Kidney (tissue), 14 donors: ENCODE measurements around the gene TMEM40. TPM values are rescaled to one million over a fixed set of nuclear protein-coding genes. Genes with fewer than 3 reads are reported as not detected.

Experiments used
- DNase-seq, 5 donors: peaks; one replicate each; pipeline ENCODE4 v3.0.0-alpha.2; 2013 to 2020
- FAIRE-seq: peaks from 2 replicates; lab custom pipeline; 2012; peaks lifted over from hg19 to GRCh38; lab: Jason Lieb, UNC
- H3K27ac ChIP-seq, 2 donors: one replicate each; pipeline ENCODE4 v1.7.0; 2013; ENCODE audit warnings: low read depth in 2 of 2, low read length in 2 of 2, inconsistent platforms in 1 of 2
- H3K27me3 ChIP-seq: one replicate; pipeline ENCODE4 v1.7.1; 2013; ENCODE audit warnings: low read length, inconsistent platforms; ENCODE audit not compliant: control insufficient read depth, insufficient read depth
- H3K36me3 ChIP-seq, 3 donors: one replicate each; pipeline versions ENCODE4 v1.7.0 to v1.7.1; 2013; ENCODE audit warnings: low read length in 3 of 3, control low read depth in 1 of 3, inconsistent platforms in 1 of 3; ENCODE audit not compliant: insufficient read depth in 3 of 3, control insufficient read depth in 2 of 3
- H3K4me1 ChIP-seq, 3 donors: one replicate each; pipeline versions ENCODE4 v1.7.0 to v1.7.1; 2013; ENCODE audit warnings: low read length in 3 of 3, inconsistent platforms in 1 of 3, low read depth in 1 of 3; ENCODE audit not compliant: control insufficient read depth in 2 of 3, insufficient read depth in 2 of 3
- H3K4me3 ChIP-seq, 3 donors: one replicate each; pipeline versions ENCODE4 v1.7.0 to v1.8.1; 2013; ENCODE audit warnings: low read length in 3 of 3, control low read depth in 1 of 3, inconsistent platforms in 1 of 3
- H3K9ac ChIP-seq, 3 donors: one replicate each; pipeline versions ENCODE4 v1.7.0 to v1.7.1; 2013; ENCODE audit warnings: low read length in 3 of 3, control low read depth in 1 of 3, inconsistent platforms in 1 of 3
- H3K9me3 ChIP-seq, 3 donors: one replicate each; pipeline versions ENCODE4 v1.7.0 to v1.7.1; 2013; ENCODE audit warnings: low read length in 3 of 3, control low read depth in 1 of 3, inconsistent platforms in 1 of 3; ENCODE audit not compliant: control insufficient read depth in 2 of 3, insufficient read depth in 1 of 3
- intact Hi-C: fragments of 100-400 bp; cut with DNase I; formaldehyde crosslinking; loops from one replicate; pipeline ENCODE4 v1.11.1; 2022
- polyA plus RNA-seq: library from polyadenylated mRNA; stranded (reverse); fragments of 350-450 nt; fragmentation: Illumina TruSeq; extraction: RNeasy Lipid Tissue Mini Kit (QIAGEN cat#74804); gene quantifications from one replicate; pipeline ENCODE4 v1.2.3, GENCODE V29; 2014; ENCODE audit warnings: low read depth, low replicate concordance; ENCODE audit not compliant: insufficient read depth
- total RNA-seq: library from RNA; stranded (reverse); fragmentation: NEBNext Ultra II Directional; extraction: Animal tissue kit (Norgen Biotek cat#: 25700); gene quantifications from one replicate; pipeline ENCODE4 v1.2.1, GENCODE V29; 2021
- TF ChIP-seq, protein P1 (sequence below): IDR thresholded peaks from 3 replicates; pipeline ENCODE4 v1.5.1; 2012; ENCODE audit warnings: mild to moderate bottlenecking, moderate library complexity, borderline replicate concordance; ENCODE audit not compliant: insufficient read depth; ENCODE audit errors: extremely low read depth
- donor health status: control.
- donor health status: control.
- donor health status: control.
- donor health status: control.
- donor health status: control.
- donor health status: DM: yes; HTN: yes; CAD: no.
- donor health status: Normal renal cell carcinoma (clear cell type).

TMEM40 gene
- total and polyA plus RNA-seq, 2 donors from 2014 or later, result 0.52 TPM; not detected in 1

DNA sequence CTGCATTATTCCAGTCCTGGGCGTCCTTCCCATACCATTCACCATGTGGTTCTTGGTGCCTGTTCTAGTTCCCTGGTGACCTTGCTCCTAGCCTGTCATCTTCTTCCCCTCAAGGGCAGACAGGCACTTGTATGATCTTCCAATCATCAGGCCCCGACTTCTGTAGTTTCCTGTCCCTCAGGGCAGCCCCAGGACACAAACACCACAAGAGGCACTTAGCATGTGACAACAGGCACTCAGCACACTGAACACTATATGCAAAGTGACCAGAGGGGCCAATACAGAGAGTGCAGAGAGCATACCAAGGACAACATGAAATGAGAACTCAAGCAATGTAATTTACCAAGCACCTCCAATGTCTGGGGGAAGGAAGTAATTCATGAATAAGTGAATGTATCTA, 17.9 kb downstream of the TMEM40 start:
- no peak overlapping the region for H3K9ac ChIP-seq
- no peak overlapping the region for H3K27ac ChIP-seq
- TF ChIP-seq, protein P1, sequence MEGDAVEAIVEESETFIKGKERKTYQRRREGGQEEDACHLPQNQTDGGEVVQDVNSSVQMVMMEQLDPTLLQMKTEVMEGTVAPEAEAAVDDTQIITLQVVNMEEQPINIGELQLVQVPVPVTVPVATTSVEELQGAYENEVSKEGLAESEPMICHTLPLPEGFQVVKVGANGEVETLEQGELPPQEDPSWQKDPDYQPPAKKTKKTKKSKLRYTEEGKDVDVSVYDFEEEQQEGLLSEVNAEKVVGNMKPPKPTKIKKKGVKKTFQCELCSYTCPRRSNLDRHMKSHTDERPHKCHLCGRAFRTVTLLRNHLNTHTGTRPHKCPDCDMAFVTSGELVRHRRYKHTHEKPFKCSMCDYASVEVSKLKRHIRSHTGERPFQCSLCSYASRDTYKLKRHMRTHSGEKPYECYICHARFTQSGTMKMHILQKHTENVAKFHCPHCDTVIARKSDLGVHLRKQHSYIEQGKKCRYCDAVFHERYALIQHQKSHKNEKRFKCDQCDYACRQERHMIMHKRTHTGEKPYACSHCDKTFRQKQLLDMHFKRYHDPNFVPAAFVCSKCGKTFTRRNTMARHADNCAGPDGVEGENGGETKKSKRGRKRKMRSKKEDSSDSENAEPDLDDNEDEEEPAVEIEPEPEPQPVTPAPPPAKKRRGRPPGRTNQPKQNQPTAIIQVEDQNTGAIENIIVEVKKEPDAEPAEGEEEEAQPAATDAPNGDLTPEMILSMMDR, result no peak
- no peak overlapping the region for H3K4me3 ChIP-seq
- intact Hi-C loops, result no loop called here
- no peak for FAIRE-seq
- H3K4me1 ChIP-seq, result no peaks in the 10 kb centered on the region
- no peaks in the 10 kb centered on the region for H3K9me3 ChIP-seq
- no peaks in the 10 kb centered on the region for H3K36me3 ChIP-seq
- no peaks in the 10 kb centered on the region for H3K27me3 ChIP-seq
- no peak for DNase-seq

DNA sequence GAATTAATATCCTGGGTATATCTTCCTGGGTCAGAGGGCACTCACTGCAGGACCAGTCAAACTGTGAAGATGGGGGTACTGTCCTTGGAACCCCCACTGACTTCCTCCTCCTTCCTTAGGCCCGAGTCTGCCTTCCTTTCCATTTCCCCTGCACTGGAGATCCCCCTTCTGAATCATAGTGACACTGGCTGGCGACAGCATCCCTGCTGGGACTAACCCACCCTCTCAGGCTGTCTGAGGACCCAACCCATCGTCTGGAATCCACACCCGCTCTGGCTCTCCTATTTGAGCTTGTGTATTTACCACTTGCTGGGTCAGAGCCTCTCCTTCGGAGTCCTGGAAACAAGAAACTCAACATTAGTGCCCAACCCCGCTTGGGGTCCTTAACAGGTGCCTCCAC, 21.2 kb downstream of the TMEM40 start:
- Histone ChIP-seq H3K4me1 (no peaks in the 10 kb centered on the region), H3K4me3 (no peak overlapping the region), H3K36me3 (no peaks in the 10 kb centered on the region), H3K27ac (no peak overlapping the region), H3K9ac (no peak overlapping the region), H3K27me3 (no peaks in the 10 kb centered on the region), H3K9me3 (no peaks in the 10 kb centered on the region)
- DNase-seq (no peak), FAIRE-seq (no peak)
- intact Hi-C loops, result no loop called here
- TF ChIP-seq, protein P1, result no peak

DNA sequence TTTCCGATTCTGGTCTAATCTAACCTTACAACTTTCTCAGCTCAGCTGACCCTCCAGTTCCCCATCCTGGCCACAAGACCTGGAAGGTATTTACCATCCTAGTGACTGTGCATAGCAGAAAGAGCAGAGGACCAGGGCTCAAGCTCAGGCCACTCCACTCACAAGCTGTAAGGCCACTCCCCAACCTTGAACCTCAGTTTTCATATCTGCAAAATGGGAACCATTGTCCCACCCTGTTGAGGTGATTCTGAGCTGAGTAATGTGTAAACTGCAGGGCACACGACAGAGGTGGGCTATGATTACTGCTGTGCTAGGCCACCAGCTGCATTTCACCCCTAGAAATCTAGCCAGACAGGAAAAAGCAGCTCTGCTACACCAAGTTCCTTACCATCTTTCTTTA, 21.7 kb downstream of the TMEM40 start:
- Histone ChIP-seq H3K9ac (no peak overlapping the region), H3K36me3 (no peaks in the 10 kb centered on the region), H3K27ac (no peak overlapping the region), H3K27me3 (no peaks in the 10 kb centered on the region), H3K4me1 (no peaks in the 10 kb centered on the region), H3K4me3 (no peak overlapping the region), H3K9me3 (no peaks in the 10 kb centered on the region)
- FAIRE-seq, result no peak
- intact Hi-C loops, result no loop called here
- TF ChIP-seq, protein P1, result no peak
- DNase-seq, result no peak

DNA sequence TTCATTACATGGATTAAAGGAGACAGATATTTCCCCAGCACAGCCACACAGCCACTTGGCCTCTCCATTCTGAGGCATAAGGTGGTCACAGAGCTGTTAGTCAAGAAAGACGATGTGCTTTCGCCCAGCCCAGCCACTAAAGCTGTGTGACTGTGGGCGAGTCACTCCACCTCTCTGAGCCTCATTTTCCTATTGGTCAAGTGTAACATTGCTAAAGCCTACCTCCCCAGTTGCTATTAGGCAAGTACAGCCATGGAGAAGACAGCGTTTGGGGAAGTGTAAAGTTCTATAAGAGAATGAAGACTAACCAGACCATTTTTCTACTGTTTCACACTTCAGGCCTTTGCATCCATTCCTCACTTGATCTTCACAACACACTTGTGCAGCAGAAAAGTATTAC, 24.1 kb downstream of the TMEM40 start:
- H3K4me3 ChIP-seq, result no peak overlapping the region
- H3K4me1 ChIP-seq, result no peaks in the 10 kb centered on the region
- H3K27ac ChIP-seq, result no peak overlapping the region
- H3K9me3 ChIP-seq, result no peaks in the 10 kb centered on the region
- no peaks in the 10 kb centered on the region for H3K36me3 ChIP-seq
- TF ChIP-seq, protein P1, result no peak
- no peak for FAIRE-seq
- no peak for DNase-seq
- no peak overlapping the region for H3K9ac ChIP-seq
- intact Hi-C loops, result no loop called here
- H3K27me3 ChIP-seq, result no peaks in the 10 kb centered on the region
